Calu3 (cell line): ENCODE results near the gene ORC5. TPM values are rescaled to one million over a fixed set of nuclear protein-coding genes. Genes with fewer than 3 reads are reported as not detected.

Experiments used
- BruUV-seq: library from RNA; stranded (reverse); fragments of 400-500 nt; replicated peaks from 2 replicates; lab custom pipeline; 2021; lab: Mats Ljungman, UMichigan
- CTCF ChIA-PET: fragments of 300-600 bp; sonication (Branson Sonifier 250); formaldehyde crosslinking; loops from one replicate; lab custom pipeline; 2022; ENCODE audit warnings: antibody characterized with exemption; lab: Charles Lee
- DNase-seq: peaks from one replicate; pipeline ENCODE4 v3.0.0; 2022
- H3K27ac Mint-ChIP-seq: one replicate; pipeline ENCODE4 v1.8.0; 2022; ENCODE audit warnings: mixed read lengths; ENCODE audit not compliant: unreplicated experiment
- H3K27me3 Mint-ChIP-seq: one replicate; pipeline ENCODE4 v1.8.0; 2022; ENCODE audit warnings: mixed read lengths; ENCODE audit not compliant: unreplicated experiment
- H3K36me3 Mint-ChIP-seq: one replicate; pipeline ENCODE4 v1.8.0; 2022; ENCODE audit warnings: mild to moderate bottlenecking, moderate library complexity, mixed read lengths; ENCODE audit not compliant: insufficient read depth, unreplicated experiment
- H3K4me1 Mint-ChIP-seq: one replicate; pipeline ENCODE4 v1.8.0; 2022; ENCODE audit warnings: mild to moderate bottlenecking, low read depth, mixed read lengths; ENCODE audit not compliant: unreplicated experiment
- H3K4me3 Mint-ChIP-seq: one replicate; pipeline ENCODE4 v1.8.0; 2022; ENCODE audit warnings: mild to moderate bottlenecking, low read depth, moderate library complexity, mixed read lengths; ENCODE audit not compliant: unreplicated experiment
- H3K9me3 Mint-ChIP-seq: one replicate; pipeline ENCODE4 v1.8.0; 2022; ENCODE audit warnings: low read depth, mixed read lengths; ENCODE audit not compliant: unreplicated experiment
- CTCF ChIP-seq: fragments of 200-600 bp; IDR thresholded peaks from one replicate; pipeline ENCODE4 v1.8.0; 2022; ENCODE audit warnings: antibody characterized with exemption; ENCODE audit not compliant: unreplicated experiment
- intact Hi-C: fragments of 100-400 bp; cut with micrococcal nuclease; formaldehyde crosslinking; loops from one replicate; pipeline ENCODE4 v1.10.0; 2022; ENCODE audit not compliant: unreplicated experiment
- total RNA-seq: library from RNA; stranded (reverse); gene quantifications from 2 replicates; pipeline ENCODE4 v1.2.3, GENCODE V29; 2022

The ORC5 gene
- total RNA-seq, 1 experiment from 2014 or later: 20.2 TPM

GRCh38 chr7:104137511-104137910 is 70.3 kb downstream of the ORC5 start:
- CTCF ChIA-PET: no interaction called here
- no peak for DNase-seq
- Mint-ChIP-seq H3K9me3 (no peaks in the 10 kb centered on the region), H3K27me3 (no peaks in the 10 kb centered on the region), H3K36me3 (no peaks in the 10 kb centered on the region), H3K4me1 (no peaks in the 10 kb centered on the region), H3K4me3 (no peak overlapping the region), H3K27ac (no peak overlapping the region)
- BruUV-seq: no TSS peak
- intact Hi-C loops: no loop called here
- TF ChIP-seq CTCF: no peak

- Mint-ChIP-seq H3K27ac (no peak overlapping the region), H3K9me3 (no peaks in the 10 kb centered on the region), H3K36me3 (no peaks in the 10 kb centered on the region), H3K4me1 (no peaks in the 10 kb centered on the region), H3K4me3 (no peak overlapping the region), H3K27me3 (no peaks in the 10 kb centered on the region)
- intact Hi-C loops: no loop called here
- no peak for TF ChIP-seq CTCF
- CTCF ChIA-PET: no interaction called here
- no peak for DNase-seq
- BruUV-seq: no TSS peak
These were observed 70.8 kb downstream of the ORC5 start for GRCh38 chr7:104136981-104137380.

GRCh38 chr7:104136561-104136960 is 71.3 kb downstream of the ORC5 start:
- no TSS peak for BruUV-seq
- Mint-ChIP-seq H3K4me1 (no peaks in the 10 kb centered on the region), H3K27me3 (no peaks in the 10 kb centered on the region), H3K36me3 (no peaks in the 10 kb centered on the region), H3K4me3 (no peak overlapping the region), H3K27ac (no peak overlapping the region), H3K9me3 (no peaks in the 10 kb centered on the region)
- CTCF ChIA-PET: no interaction called here
- no peak for TF ChIP-seq CTCF
- intact Hi-C loops: no loop called here
- no peak for DNase-seq

- TF ChIP-seq CTCF: no peak
- CTCF ChIA-PET: no interaction called here
- H3K4me3 Mint-ChIP-seq: no peak overlapping the region
These were observed 71.9 kb downstream of the ORC5 start for GRCh38 chr7:104135760-104136558.

More at GRCh38 chr7:104135760-104136558, 71.9 kb downstream of the ORC5 start:
- no peak for DNase-seq
- Mint-ChIP-seq H3K27me3 (no peaks in the 10 kb centered on the region), H3K9me3 (no peaks in the 10 kb centered on the region), H3K36me3 (no peaks in the 10 kb centered on the region), H3K27ac (no peak overlapping the region), H3K4me1 (peaks cover 6% of the 10 kb centered on the region)
- intact Hi-C loops: no loop called here
- BruUV-seq: no TSS peak
